Activated CD4-positive, alpha-beta T cell treated with anti-CD3 and anti-CD28 coated beads, Interleukin-2, Interleukin-4, amounts not matched to agents 100 ng/mL and 50 ng/mL, durations not matched to agents 16 hours and 8 hours (primary cell): Measurements from ENCODE around the gene PFDN1.
"Not testable (repeated sequence)": the region's sequence is repeated elsewhere in the genome, so short reads cannot be mapped to it uniquely, and the experiment has no call there.

Experiments used
- DNase-seq: peaks from one replicate; pipeline ENCODE4 v3.0.0-alpha.2; 2020; ENCODE audit warnings: low spot score

Gene PFDN1

GRCh38 chr5:140302786-140303639 lies at the start of gene PFDN1:
Gene PFDN1 (minus strand): TSS chr5:140303101. CDS start chr5:140303073, 28 bp downstream.
- peak; percentile 95 for DNase-seq

GRCh38 chr5:140351609-140352334 lies 48.9 kb upstream of the PFDN1 start:
- DNase-seq: peak; percentile 87

- DNase-seq: no peak
Measured at GRCh38 chr5:140349244-140349643, 46.3 kb upstream of the PFDN1 start.

- no peak for DNase-seq
Measured at GRCh38 chr5:140348104-140348503, 45.2 kb upstream of the PFDN1 start.

GRCh38 chr5:140347360-140347759 lies 44.5 kb upstream of the PFDN1 start:
- DNase-seq: no peak

GRCh38 chr5:140346348-140347221 lies 43.7 kb upstream of the PFDN1 start, which contains the start of gene HBEGF:
Gene HBEGF (minus strand): TSS chr5:140346603. CDS start chr5:140346328, 275 bp downstream.
- DNase-seq: peak; percentile 52

GRCh38 chr5:140345919-140346347 lies 43.0 kb upstream of the PFDN1 start:
- no peak for DNase-seq

GRCh38 chr5:140344683-140345423 lies 42.0 kb upstream of the PFDN1 start:
- DNase-seq: no peak

- DNase-seq: not testable (repeated sequence)
Measured at GRCh38 chr5:140343849-140344248, 40.9 kb upstream of the PFDN1 start.

GRCh38 chr5:140342896-140343295 lies 40.0 kb upstream of the PFDN1 start:
- DNase-seq: no peak

- peak; percentile 82 for DNase-seq
Measured at GRCh38 chr5:140342287-140342686, 39.4 kb upstream of the PFDN1 start.

- no peak for DNase-seq
Measured at GRCh38 chr5:140341591-140341990, 38.7 kb upstream of the PFDN1 start.

- DNase-seq: no peak
Measured at GRCh38 chr5:140340605-140341121, 37.8 kb upstream of the PFDN1 start.

GRCh38 chr5:140339636-140340035 lies 36.7 kb upstream of the PFDN1 start:
- no peak for DNase-seq

GRCh38 chr5:140338908-140339307 lies 36.0 kb upstream of the PFDN1 start:
- no peak for DNase-seq

- DNase-seq: no peak
Measured at GRCh38 chr5:140338336-140338735, 35.4 kb upstream of the PFDN1 start.

- no peak for DNase-seq
Measured at GRCh38 chr5:140337880-140338279, 35.0 kb upstream of the PFDN1 start.

- no peak for DNase-seq
Measured at GRCh38 chr5:140336388-140336787, 33.5 kb upstream of the PFDN1 start.

GRCh38 chr5:140331638-140332037 lies 28.7 kb upstream of the PFDN1 start:
- no peak for DNase-seq

GRCh38 chr5:140329739-140330481 lies 27.0 kb upstream of the PFDN1 start:
- no peak for DNase-seq
